ENCODE measurements around the gene ADGRF3.

DNA sequence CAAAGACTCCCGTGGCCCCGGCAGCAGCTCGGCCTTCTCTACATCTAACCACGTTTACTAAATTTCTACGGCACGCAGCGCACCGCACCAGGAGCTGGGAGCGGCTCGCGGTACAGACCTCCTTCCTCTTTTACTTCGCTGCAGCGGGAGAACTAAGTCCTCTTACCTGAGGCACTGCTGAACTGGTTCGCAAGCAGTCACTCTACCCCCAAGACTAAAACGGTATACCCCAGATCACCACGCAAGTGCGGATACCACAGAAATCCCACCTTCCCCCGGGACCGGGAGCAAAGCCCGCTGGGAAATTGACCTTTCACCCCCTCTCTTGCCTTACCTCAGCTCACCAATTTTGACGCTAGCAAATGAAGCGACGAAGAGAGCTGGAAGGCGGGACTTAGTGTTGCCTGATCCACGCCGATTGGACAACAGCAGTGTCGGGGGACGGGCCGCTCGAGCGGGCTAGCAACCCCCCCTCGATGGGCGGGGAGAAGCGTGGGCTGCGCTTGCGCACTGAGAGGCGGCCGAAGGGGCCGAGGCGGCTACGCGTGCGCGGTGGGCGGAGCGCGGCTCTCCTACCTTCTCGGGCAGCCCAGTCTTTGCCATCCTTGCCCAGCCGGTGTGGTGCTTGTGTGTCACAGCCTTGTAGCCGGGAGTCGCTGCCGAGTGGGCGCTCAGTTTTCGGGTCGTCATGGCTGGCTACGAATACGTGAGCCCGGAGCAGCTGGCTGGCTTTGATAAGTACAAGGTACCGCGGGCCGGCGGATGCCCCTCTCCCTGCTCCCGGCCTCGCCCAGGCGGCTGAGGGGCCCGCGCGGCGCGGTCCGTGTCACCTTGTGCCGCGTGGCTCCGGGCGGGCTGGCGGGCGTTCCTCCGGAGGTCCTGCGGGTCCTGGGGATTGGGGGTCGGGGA lies 790 bp downstream of the ADGRF3 start, which contains the start of gene SELENOI:
- TF ChIP-seq POLR2A (IDR thresholded peaks at IDR 0.05; ENCODE audit: low read length): peak; percentile 99
- TF ChIP-seq GATA1 (IDR thresholded peaks at IDR 0.05; ENCODE audit: low read depth, low read length): no peak
